GM12874 (cell line): ENCODE data around the gene STAP1.

Experiments used
- TF ChIP-seq, protein P1 (sequence below): IDR thresholded peaks from 2 replicates; pipeline ENCODE4 v1.5.1; 2011; ENCODE audit warnings: low read depth, mild to moderate bottlenecking, control low read depth, low read length, moderate library complexity; ENCODE audit not compliant: insufficient read depth

Gene STAP1

DNA sequence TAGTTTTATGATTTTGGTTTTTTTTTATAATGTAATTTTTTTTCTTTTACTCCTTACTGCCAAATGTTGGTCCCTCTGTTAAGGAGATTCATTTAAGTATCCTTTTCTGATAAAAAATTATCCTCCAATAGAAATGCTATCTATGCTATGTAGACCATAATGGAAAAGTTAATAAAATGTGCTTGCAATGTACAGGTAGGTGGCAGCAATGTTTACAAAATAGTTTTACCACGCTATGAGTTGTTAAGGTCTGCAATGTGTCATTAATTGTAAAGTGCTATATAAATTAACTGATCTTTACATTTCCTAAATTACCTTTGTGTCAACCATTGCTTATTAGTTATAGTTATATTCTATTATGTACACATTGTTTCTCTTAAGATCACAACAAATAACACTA lies 9.4 kb upstream of the STAP1 start:
- TF ChIP-seq, protein P1, sequence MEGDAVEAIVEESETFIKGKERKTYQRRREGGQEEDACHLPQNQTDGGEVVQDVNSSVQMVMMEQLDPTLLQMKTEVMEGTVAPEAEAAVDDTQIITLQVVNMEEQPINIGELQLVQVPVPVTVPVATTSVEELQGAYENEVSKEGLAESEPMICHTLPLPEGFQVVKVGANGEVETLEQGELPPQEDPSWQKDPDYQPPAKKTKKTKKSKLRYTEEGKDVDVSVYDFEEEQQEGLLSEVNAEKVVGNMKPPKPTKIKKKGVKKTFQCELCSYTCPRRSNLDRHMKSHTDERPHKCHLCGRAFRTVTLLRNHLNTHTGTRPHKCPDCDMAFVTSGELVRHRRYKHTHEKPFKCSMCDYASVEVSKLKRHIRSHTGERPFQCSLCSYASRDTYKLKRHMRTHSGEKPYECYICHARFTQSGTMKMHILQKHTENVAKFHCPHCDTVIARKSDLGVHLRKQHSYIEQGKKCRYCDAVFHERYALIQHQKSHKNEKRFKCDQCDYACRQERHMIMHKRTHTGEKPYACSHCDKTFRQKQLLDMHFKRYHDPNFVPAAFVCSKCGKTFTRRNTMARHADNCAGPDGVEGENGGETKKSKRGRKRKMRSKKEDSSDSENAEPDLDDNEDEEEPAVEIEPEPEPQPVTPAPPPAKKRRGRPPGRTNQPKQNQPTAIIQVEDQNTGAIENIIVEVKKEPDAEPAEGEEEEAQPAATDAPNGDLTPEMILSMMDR, result peak; percentile 22; the same call in 1 of the 2 replicates

DNA sequence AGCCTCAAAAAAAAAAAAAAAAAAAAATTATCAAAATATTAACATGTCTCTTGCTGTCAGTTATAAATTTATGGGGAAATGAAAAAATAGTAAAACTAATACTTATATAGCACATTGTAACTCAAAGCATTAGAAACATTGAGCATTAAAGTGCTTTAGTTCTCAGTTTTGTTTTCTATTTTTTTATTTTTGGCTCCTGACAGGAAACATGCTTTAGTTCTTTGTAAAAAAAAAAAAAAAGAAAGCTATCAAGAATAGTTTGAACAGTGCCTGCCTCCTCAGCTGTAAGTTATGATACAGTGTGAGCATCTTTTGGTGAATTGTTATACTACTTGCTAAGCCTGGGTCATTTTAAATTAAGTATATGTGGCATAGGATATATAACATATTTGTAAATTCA lies 8.1 kb upstream of the STAP1 start:
- TF ChIP-seq, protein P1, result no peak

DNA sequence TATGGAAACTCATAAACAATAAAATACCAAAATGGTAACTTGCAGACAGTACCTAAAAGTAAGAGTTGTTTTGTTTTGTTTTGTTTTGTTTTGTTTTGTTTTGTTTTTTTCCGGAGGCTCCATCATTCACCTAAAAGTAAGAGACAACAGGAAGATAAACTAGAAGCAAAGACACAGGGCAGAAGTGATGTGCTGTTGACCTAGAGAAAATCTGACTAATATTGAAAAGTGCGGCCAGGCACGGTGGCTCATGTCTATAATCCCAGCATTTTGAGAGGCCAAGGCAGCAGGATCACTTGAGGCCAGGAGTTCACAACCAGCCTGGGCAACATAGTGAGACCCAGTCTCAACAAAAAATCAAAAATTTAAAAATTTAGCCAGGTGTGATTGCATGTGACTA lies 7.7 kb upstream of the STAP1 start:
- TF ChIP-seq, protein P1, result no peak

DNA sequence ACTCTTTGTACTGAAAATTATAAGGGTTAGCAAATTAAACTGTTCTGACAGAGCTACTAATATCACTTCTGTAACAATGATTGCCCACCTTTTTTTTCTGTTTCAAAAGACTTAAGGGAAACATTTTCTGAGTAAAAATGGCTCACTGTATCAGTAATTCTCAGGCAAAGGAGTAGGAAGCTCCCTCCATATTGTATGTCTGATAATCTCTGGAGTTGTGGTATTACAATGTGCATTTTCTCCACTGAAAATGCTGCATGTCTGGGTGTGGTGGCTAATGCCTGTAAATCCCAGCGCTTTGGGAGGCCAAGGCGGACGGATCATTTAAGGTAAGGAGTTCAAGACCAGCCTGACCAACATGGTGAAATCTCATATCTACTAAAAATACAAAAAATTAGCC lies 4.4 kb upstream of the STAP1 start:
- TF ChIP-seq, protein P1, result no peak

DNA sequence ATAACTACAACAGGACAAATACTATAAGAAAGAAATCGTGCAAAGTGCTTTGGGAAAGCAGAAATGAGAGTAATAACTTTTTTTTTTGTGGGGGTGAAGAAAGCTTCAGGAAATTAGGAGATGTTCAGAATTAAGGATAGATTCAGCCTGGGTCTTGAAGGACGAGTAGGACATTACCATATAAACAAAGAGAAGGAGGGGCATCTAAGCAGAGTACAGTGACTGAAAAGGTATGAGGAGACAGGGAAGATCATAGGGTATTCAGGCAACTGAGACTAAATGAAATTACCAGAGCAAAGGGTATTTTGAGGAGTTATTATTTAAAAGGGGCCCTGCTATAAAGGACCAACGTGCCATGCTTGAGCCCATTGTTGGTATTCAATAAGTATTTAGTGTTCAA lies 3.1 kb upstream of the STAP1 start:
- TF ChIP-seq, protein P1, result no peak

DNA sequence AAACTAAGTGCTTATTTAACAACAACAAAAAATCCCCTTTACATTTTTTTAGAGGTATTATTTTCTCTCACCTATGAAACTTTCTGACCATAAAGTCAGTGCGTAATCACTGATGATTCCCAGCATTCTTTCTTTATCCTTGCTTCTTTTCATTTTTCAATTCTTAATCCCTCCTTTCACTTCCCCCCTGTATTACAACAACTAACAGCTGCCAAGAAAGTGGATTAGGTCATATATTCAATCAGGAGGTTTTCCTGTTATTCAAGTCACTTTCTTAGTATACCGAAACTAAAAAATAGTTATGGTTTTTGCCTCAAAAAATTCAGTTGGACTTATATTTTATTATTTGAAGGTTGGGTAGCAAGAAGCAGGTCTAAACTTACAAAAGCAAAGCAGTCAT lies 2.1 kb upstream of the STAP1 start:
- TF ChIP-seq, protein P1, result no peak

DNA sequence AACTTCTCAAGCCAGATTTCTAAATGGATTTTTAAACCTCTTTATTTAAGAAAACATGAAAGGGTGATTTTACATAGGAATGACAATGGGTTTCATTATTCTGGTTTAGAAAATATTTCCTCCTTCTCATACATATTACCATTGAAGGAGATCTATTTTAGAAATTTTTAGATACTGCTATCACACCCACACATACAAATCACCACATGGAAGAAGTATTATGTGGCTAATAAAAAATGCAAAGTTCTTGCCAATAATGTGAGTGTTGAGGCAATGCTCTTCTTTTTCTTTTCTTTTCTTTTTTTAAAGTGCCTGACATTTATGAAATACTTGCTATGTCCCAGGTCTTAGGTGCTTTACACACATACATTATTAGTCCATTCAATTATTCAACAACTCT lies 6.8 kb downstream of the STAP1 start:
- TF ChIP-seq, protein P1, result no peak

DNA sequence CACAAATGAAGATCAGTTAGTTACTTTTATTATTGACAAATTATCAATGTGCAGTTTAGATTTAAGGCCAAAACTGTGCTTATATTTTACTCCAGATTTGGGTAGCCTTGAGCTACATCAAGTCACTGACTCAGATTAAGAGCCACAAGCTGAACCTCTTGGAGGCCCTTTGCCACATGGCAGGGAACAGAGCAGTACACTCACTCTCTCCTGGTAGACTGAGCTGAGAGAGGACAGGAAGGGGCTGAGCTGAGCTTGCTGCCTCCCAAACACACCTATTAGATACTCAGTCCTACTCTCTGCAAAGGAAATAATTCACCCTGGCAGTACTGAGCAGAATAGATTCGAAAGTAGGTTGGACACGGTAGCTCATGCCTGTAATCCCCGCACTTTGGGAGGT lies 7.8 kb downstream of the STAP1 start:
- TF ChIP-seq, protein P1, result no peak
